Naive thymus-derived CD4-positive, alpha-beta T cell (primary cell): ENCODE data around the gene ROCK2. TPM values are rescaled to one million over a fixed set of nuclear protein-coding genes. Genes with fewer than 3 reads are reported as not detected.

Experiments
- ATAC-seq: fragments of 150-1000 bp; cut with Tn5 transposase; 2 replicates; pipeline ENCODE4 v1.10.0; 2021; ENCODE audit warnings: mild to moderate bottlenecking, moderate library complexity
- CTCF ChIA-PET: fragments of 350-600 bp; sonication (Branson Sonifier 250); formaldehyde crosslinking; loops from one replicate; lab custom pipeline; 2021; ENCODE audit warnings: antibody characterized with exemption; lab: Charles Lee
- POLR2A ChIA-PET: fragments of 350-600 bp; sonication (Branson Sonifier 250); formaldehyde crosslinking; loops from one replicate; lab custom pipeline; 2021; ENCODE audit warnings: antibody characterized with exemption, inconsistent platforms; lab: Charles Lee
- DNase-seq, 9 donors: peaks; one replicate each; pipeline versions ENCODE4 v3.0.0 to v3.0.0-alpha.2; 2020 to 2022; ENCODE audit warnings: mixed read lengths in 1 of 9
- H3K27ac ChIP-seq: one replicate; pipeline ENCODE4 v1.7.0; 2013; ENCODE audit warnings: mild to moderate bottlenecking, low read depth, low read length, moderate library complexity
- H3K27me3 ChIP-seq, 2 donors: one replicate each; pipeline ENCODE4 v1.7.0; 2013; ENCODE audit warnings: low read length in 2 of 2, mild to moderate bottlenecking in 2 of 2, moderate library complexity in 2 of 2; ENCODE audit not compliant: control insufficient read depth in 2 of 2, insufficient read depth in 2 of 2
- H3K36me3 ChIP-seq, 3 experiments: 1 replicate in 2 of 3; 2 replicates in 1 of 3; pipeline ENCODE4 v1.7.0; 2013; ENCODE audit warnings: low read length in 3 of 3, mild to moderate bottlenecking in 3 of 3, moderate library complexity in 1 of 3; ENCODE audit not compliant: insufficient read depth in 3 of 3, control insufficient read depth in 2 of 3
- H3K4me1 ChIP-seq, 2 donors: one replicate each; pipeline ENCODE4 v1.7.0; 2013; ENCODE audit warnings: low read length in 2 of 2, mild to moderate bottlenecking in 2 of 2, moderate library complexity in 1 of 2; ENCODE audit not compliant: control insufficient read depth in 2 of 2, insufficient read depth in 2 of 2
- H3K4me3 ChIP-seq: 2 replicates; pipeline ENCODE4 v1.7.0; 2013; ENCODE audit warnings: mild to moderate bottlenecking, low read length
- H3K9me3 ChIP-seq, 3 experiments: 1 replicate in 2 of 3; 2 replicates in 1 of 3; pipeline ENCODE4 v1.7.0; 2013; ENCODE audit warnings: low read length in 3 of 3; ENCODE audit not compliant: control insufficient read depth in 2 of 3
- H3K27ac Mint-ChIP-seq, 9 donors: one replicate each; pipeline ENCODE4 v1.8.0; 2020 to 2022; ENCODE audit warnings: mixed read lengths in 9 of 9, mild to moderate bottlenecking in 8 of 9, moderate library complexity in 5 of 9, inconsistent platforms in 2 of 9
- H3K27me3 Mint-ChIP-seq, 5 donors: one replicate each; pipeline ENCODE4 v1.8.0; 2021 to 2022; ENCODE audit warnings: mixed read lengths in 5 of 5, mild to moderate bottlenecking in 1 of 5
- H3K36me3 Mint-ChIP-seq, 5 donors: one replicate each; pipeline ENCODE4 v1.8.0; 2020 to 2022; ENCODE audit warnings: mixed read lengths in 5 of 5, mild to moderate bottlenecking in 3 of 5, inconsistent platforms in 1 of 5
- H3K4me1 Mint-ChIP-seq, 7 donors: one replicate each; pipeline ENCODE4 v1.8.0; 2020 to 2022; ENCODE audit warnings: mixed read lengths in 7 of 7, mild to moderate bottlenecking in 3 of 7, inconsistent platforms in 1 of 7
- H3K4me3 Mint-ChIP-seq, 10 donors: one replicate each; pipeline ENCODE4 v1.8.0; 2020 to 2022; ENCODE audit warnings: mild to moderate bottlenecking in 10 of 10, mixed read lengths in 10 of 10, moderate library complexity in 6 of 10, inconsistent platforms in 2 of 10
- H3K9me3 Mint-ChIP-seq, 11 donors: one replicate each; pipeline ENCODE4 v1.8.0; 2020 to 2022; ENCODE audit warnings: mixed read lengths in 11 of 11, mild to moderate bottlenecking in 4 of 11, inconsistent platforms in 1 of 11, moderate library complexity in 1 of 11
- intact Hi-C, 2 donors: fragments of 100-400 bp; cut with micrococcal nuclease; formaldehyde crosslinking; loops; one replicate each; pipeline ENCODE4 v1.15.1; 2023
- polyA plus RNA-seq, 2 donors: library from polyadenylated mRNA; unstranded; fragments of 300-500 nt; fragmentation: Illumina TruSeq; gene quantifications; one replicate each; pipeline ENCODE4 v1.2.3, GENCODE V29; 2021
- total RNA-seq, 6 experiments: library from RNA in 5 of 6; stranded (reverse) in 5 of 6; gene quantifications; 1 replicate in 5 of 6; 2 replicates in 1 of 6; pipeline ENCODE4 v1.2.3 and lab custom pipeline; 2021 to 2026

ROCK2 gene
- total and polyA plus RNA-seq, 7 experiments from 2014 or later, result 12.0 to 23.9 (median 18.7) TPM

DNA sequence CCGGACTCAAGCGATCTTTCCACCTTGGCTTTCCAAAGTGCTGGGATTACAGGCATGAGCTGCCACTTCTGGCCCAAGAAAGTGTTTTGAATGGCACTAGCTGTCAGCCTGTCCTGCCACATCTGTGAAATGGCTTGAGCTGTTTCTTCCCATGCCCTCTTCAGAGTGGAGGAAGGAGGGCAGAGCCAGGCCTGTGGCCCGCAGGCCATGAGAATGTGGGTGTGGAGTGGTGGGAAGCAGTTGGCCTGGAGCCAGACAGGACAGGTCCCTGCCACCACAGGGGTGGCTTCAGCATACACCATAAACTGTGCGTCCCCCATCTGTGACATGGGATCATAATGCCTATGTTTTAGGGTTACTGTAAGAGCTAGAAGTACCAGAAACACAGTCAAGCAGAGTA lies 182.7 kb downstream of the ROCK2 start:
- Mint-ChIP-seq H3K36me3 (peaks cover 0 to 16% (median 2%) of the 10 kb centered on the region in 5 donors), H3K9me3 (no peaks in the 10 kb centered on the region), H3K27me3 (no peaks in the 10 kb centered on the region), H3K4me3 (peak overlapping the region in 1 of 10 donors; percentile 39), H3K27ac (peak overlapping the region in 4 of 9 donors; percentile 12 to 77 (median 54)), H3K4me1 (peaks cover 11 to 28% (median 19%) of the 10 kb centered on the region in 7 donors)
- no peak for DNase-seq
- POLR2A ChIA-PET, result interaction anchor here (1.0 to 1.1 kb wide), 3 partner anchors 16 to 1124 kb away, joined by 3 read pairs; no protein-coding TSS in a partner anchor
- CTCF ChIA-PET, result interaction anchor here (0.5 kb wide), 1 partner anchor 14 kb away, joined by 3 read pairs; no protein-coding TSS in a partner anchor
- intact Hi-C loops, result no loop called here
- no peaks in the 10 kb centered on the region for H3K9me3 ChIP-seq
- H3K36me3 ChIP-seq, result peaks cover 0 to 3% (median 0%) of the 10 kb centered on the region in 3 experiments
- no peaks in the 10 kb centered on the region for H3K27me3 ChIP-seq
- ATAC-seq, result no peak
- no peak overlapping the region for H3K27ac ChIP-seq
- peaks cover 4% of the 10 kb centered on the region in 2 donors for H3K4me1 ChIP-seq
- no peak overlapping the region for H3K4me3 ChIP-seq

DNA sequence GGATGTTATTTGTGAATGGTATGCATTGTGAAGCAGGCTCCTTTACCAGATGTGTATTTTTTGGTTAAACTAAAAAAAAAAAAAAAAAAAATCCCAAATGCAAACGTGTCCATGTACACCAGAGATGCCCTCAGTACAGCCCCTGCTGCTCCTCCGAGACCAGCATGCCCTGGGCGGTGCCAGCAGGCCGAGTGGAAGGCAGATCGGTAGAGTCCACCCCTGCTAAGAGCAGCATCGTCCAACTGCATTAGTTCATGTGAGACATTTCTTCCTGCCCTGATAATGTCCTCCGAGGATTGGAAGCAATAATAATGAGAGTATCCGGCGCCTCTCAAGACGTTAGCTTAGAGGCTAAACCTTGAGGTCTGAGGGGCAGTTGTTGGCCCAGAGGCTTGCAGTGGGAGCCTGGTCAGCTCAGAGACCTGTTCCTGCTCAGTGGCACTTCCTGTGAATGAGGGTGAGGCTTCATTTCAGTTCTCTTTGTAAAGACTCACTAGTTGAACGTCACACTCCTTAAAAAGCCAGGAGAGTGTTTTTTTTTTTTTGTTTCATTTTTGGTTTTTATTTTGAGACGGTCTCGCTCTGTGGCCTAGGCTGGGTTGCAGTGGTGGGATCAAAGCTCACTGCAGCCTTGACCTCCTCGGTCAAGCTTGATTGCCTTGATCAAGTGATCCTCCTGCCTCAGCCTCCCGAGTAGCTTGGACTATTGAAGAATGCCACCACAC lies 183.5 kb downstream of the ROCK2 start:
- H3K27me3 Mint-ChIP-seq, result no peaks in the 10 kb centered on the region
- ATAC-seq, result peak; percentile 71
- peak overlapping the region; percentile 56 to 95 (median 85) for H3K27ac Mint-ChIP-seq
- peak overlapping the region; percentile 54 for H3K27ac ChIP-seq
- ChIA-PET CTCF (no interaction called here), POLR2A (interaction anchor here (1.0 to 1.1 kb wide), 2 partner anchors 32 to 1123 kb away, joined by 3 read pairs; no protein-coding TSS in a partner anchor)
- H3K4me1 ChIP-seq, result peaks cover 13% of the 10 kb centered on the region in 2 donors
- H3K36me3 ChIP-seq, result peaks cover 0 to 3% (median 0%) of the 10 kb centered on the region in 3 experiments
- no peaks in the 10 kb centered on the region for H3K27me3 ChIP-seq
- DNase-seq, result peak in 3 of 9 donors; percentile 12 to 21 (median 18)
- peak overlapping the region; percentile 29 to 66 (median 50) for H3K4me3 Mint-ChIP-seq
- no peak overlapping the region for H3K4me3 ChIP-seq
- H3K4me1 Mint-ChIP-seq, result peaks cover 15 to 33% (median 25%) of the 10 kb centered on the region in 7 donors
- no peaks in the 10 kb centered on the region for H3K9me3 Mint-ChIP-seq
- no peaks in the 10 kb centered on the region for H3K9me3 ChIP-seq
- intact Hi-C loops, result no loop called here
- peaks cover 0 to 12% (median 2%) of the 10 kb centered on the region in 5 donors for H3K36me3 Mint-ChIP-seq

DNA sequence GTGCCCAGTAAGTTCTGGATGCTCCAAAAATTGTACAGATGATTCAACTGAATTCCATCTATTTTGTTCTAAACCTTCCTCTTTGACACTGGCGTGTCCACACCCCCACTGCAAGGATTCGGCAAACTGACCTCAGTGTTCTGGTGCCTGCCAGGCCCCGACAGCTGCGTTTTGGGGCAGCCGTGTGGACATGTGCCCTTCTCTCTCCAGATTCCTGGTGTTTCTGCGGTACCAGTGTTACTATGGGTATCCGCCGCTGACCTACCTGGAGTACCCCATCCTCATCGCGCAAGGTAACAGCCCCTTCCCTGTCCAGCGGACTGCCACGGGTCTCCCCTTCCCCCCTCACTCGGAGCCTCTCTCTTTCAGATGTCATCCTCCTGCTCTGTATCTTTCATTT lies 184.2 kb downstream of the ROCK2 start:
- no peak overlapping the region for H3K27ac ChIP-seq
- peaks cover 0 to 12% (median 2%) of the 10 kb centered on the region in 5 donors for H3K36me3 Mint-ChIP-seq

DNA sequence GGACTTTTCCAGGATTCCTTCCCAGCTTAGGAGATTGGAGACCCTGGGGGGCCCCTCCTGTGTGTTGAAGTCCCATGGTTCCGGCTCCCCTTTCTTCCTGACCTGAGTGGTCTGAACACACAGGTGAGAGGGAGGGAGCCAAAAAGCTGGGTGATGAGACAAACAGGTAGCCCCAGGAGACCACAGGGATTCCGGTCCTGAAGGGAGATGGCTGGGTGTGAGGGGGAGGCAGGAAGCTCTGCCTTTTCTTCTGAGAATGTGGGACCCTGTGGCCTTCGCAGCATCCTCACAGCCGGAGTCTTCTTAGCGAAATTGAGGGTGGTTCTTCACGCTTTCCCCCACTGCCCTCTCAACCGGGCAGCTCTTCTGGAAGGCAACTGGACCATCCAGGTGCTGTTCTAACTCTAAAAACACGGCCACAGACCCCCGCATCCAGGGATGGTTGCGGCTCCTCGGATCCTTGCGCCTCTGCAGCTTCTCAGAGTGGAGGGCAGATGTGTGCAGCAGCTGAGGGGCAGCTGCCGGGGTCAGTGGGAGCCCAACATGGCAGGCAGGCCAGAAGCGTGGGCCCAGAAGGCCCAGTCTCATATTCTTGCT lies 184.8 kb downstream of the ROCK2 start:
- Mint-ChIP-seq H3K27ac (peak overlapping the region in 5 of 9 donors; percentile 32 to 77 (median 39)), H3K9me3 (no peaks in the 10 kb centered on the region), H3K36me3 (peaks cover 0 to 12% (median 2%) of the 10 kb centered on the region in 5 donors), H3K4me3 (peak overlapping the region in 1 of 10 donors; percentile 29), H3K27me3 (no peaks in the 10 kb centered on the region), H3K4me1 (peaks cover 17 to 34% (median 26%) of the 10 kb centered on the region in 7 donors)
- DNase-seq (no peak), ATAC-seq (no peak)
- Histone ChIP-seq H3K27me3 (no peaks in the 10 kb centered on the region), H3K4me3 (no peak overlapping the region), H3K9me3 (no peaks in the 10 kb centered on the region), H3K27ac (no peak overlapping the region), H3K36me3 (peaks cover 0 to 3% (median 0%) of the 10 kb centered on the region in 3 experiments), H3K4me1 (peaks cover 14 to 15% of the 10 kb centered on the region in 2 donors)
- ChIA-PET POLR2A (interaction anchor here (1.3 kb wide), 1 partner anchor 27 kb away, joined by 6 read pairs; a partner anchor contains a TSS), CTCF (no interaction called here)
- intact Hi-C loops, result loop anchor here (5.0 to 10.0 kb wide), 8 partner anchors 33 to 1735 kb away; partner anchors contain the start of genes CPSF3 (in 2 of the 2), ITGB1BP1 (in 2 of the 2), IAH1 (in 1 of the 2) and LPIN1 (in 1 of the 2)

More for the DNA sequence above, 184.2 kb downstream of the ROCK2 start:
- no peak for DNase-seq
- Histone ChIP-seq H3K9me3 (no peaks in the 10 kb centered on the region), H3K4me3 (no peak overlapping the region), H3K4me1 (peaks cover 14 to 15% of the 10 kb centered on the region in 2 donors), H3K36me3 (peaks cover 0 to 3% (median 0%) of the 10 kb centered on the region in 3 experiments), H3K27me3 (no peaks in the 10 kb centered on the region)
- H3K4me1 Mint-ChIP-seq, result peaks cover 17 to 34% (median 26%) of the 10 kb centered on the region in 7 donors
- H3K9me3 Mint-ChIP-seq, result no peaks in the 10 kb centered on the region
- intact Hi-C loops, result no loop called here
- no peaks in the 10 kb centered on the region for H3K27me3 Mint-ChIP-seq
- peak overlapping the region in 2 of 10 donors; percentile 29 to 61 for H3K4me3 Mint-ChIP-seq
- CTCF ChIA-PET, result no interaction called here
- ATAC-seq, result no peak
- POLR2A ChIA-PET, result interaction anchor here (1.3 kb wide), 1 partner anchor 28 kb away, joined by 6 read pairs; a partner anchor contains a TSS
- H3K27ac Mint-ChIP-seq, result peak overlapping the region in 8 of 9 donors; percentile 56 to 95 (median 84)

DNA sequence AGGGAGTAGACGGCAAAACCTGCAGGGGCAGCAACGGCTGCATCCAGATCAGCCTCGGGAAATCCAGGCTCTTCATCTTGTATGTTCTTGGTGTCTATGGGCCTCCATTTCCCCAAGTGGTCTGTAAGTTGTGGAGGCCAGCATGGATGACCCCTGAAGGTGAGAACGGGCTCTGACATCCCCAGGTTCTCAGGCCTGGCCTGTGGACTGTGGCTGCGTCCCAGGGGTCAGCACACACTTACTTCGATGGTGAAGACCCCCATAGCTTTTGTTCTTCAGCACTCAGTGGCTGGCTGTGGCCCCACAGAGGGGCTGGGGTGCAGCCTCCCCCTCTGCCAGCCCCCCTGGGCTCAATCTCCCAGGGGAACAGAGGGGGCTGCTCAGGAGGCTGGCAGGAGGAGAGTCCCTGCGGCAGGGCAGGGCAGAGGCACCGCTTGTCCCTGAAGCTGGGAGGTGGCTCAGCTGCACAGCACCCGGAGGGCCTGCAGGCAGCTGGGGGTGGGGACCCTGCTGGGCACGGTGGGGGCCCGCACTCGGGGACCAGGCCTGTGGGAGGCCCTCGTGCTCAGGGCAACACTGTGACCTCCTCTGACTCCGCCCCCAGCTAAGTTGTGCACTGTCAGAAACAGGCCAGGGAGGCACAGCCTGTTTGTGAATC lies 185.4 kb downstream of the ROCK2 start:
- Histone ChIP-seq H3K27ac (no peak overlapping the region), H3K9me3 (no peaks in the 10 kb centered on the region), H3K4me1 (peaks cover 14 to 15% of the 10 kb centered on the region in 2 donors), H3K4me3 (no peak overlapping the region), H3K36me3 (peaks cover 0 to 3% (median 0%) of the 10 kb centered on the region in 3 experiments), H3K27me3 (no peaks in the 10 kb centered on the region)
- H3K36me3 Mint-ChIP-seq, result peaks cover 0 to 11% (median 1%) of the 10 kb centered on the region in 5 donors
- no peak overlapping the region for H3K27ac Mint-ChIP-seq
- CTCF ChIA-PET, result no interaction called here
- H3K4me3 Mint-ChIP-seq, result no peak overlapping the region
- H3K9me3 Mint-ChIP-seq, result no peaks in the 10 kb centered on the region
- DNase-seq (no peak), ATAC-seq (no peak)
- POLR2A ChIA-PET, result interaction anchor here (1.3 kb wide), 1 partner anchor 27 kb away, joined by 6 read pairs; a partner anchor contains a TSS
- intact Hi-C loops, result loop anchor here (5.0 to 10.0 kb wide), 8 partner anchors 33 to 1734 kb away; partner anchors contain the start of genes CPSF3 (in 2 of the 2), ITGB1BP1 (in 2 of the 2), IAH1 (in 1 of the 2) and LPIN1 (in 1 of the 2)
- H3K27me3 Mint-ChIP-seq, result no peaks in the 10 kb centered on the region
- peaks cover 17 to 34% (median 32%) of the 10 kb centered on the region in 7 donors for H3K4me1 Mint-ChIP-seq
